Measurements from ENCODE around the gene CACNA1S.

The CACNA1S gene

GRCh38 chr1:201063145-201063544, 49.1 kb downstream of the CACNA1S start:
- no peak for DNase-seq (ENCODE audit: low spot score)

- no peak for DNase-seq (ENCODE audit: low spot score)
Observed at GRCh38 chr1:201062511-201063091, 49.6 kb downstream of the CACNA1S start.

- no peak for DNase-seq (ENCODE audit: low spot score)
Observed at GRCh38 chr1:201061886-201062285, 50.3 kb downstream of the CACNA1S start.

- DNase-seq (ENCODE audit: low spot score): no peak
Observed at GRCh38 chr1:201061049-201061448, 51.2 kb downstream of the CACNA1S start.

- DNase-seq (ENCODE audit: low spot score): no peak
Observed at GRCh38 chr1:201060586-201060985, 51.6 kb downstream of the CACNA1S start.

- no peak for DNase-seq (ENCODE audit: low spot score)
Observed at GRCh38 chr1:201059871-201060555, 52.2 kb downstream of the CACNA1S start.

- no peak for DNase-seq (ENCODE audit: low spot score)
Observed at GRCh38 chr1:201059401-201059800, 52.8 kb downstream of the CACNA1S start.

GRCh38 chr1:201054091-201054543, 58.1 kb downstream of the CACNA1S start:
- DNase-seq (ENCODE audit: low spot score): no peak

GRCh38 chr1:201053155-201053860, 58.9 kb downstream of the CACNA1S start:
- DNase-seq (ENCODE audit: low spot score): peak; percentile 42

GRCh38 chr1:201051399-201051798, 60.8 kb downstream of the CACNA1S start:
- no peak for DNase-seq (ENCODE audit: low spot score)

- DNase-seq (ENCODE audit: low spot score): no peak
Observed at GRCh38 chr1:201050515-201051277, 61.5 kb downstream of the CACNA1S start.

GRCh38 chr1:201049248-201049831, 62.9 kb downstream of the CACNA1S start:
- no peak for DNase-seq (ENCODE audit: low spot score)

GRCh38 chr1:201048521-201048920, 63.7 kb downstream of the CACNA1S start:
- DNase-seq (ENCODE audit: low spot score): no peak

- DNase-seq (ENCODE audit: low spot score): no peak
Observed at GRCh38 chr1:201044119-201044518, 68.1 kb downstream of the CACNA1S start.

GRCh38 chr1:201042779-201043461, 69.3 kb downstream of the CACNA1S start:
- DNase-seq (ENCODE audit: low spot score): peak; percentile 57

GRCh38 chr1:201041011-201041410, 71.2 kb downstream of the CACNA1S start:
- DNase-seq (ENCODE audit: low spot score): no peak

- no peak for DNase-seq (ENCODE audit: low spot score)
Observed at GRCh38 chr1:201039876-201040275, 72.3 kb downstream of the CACNA1S start.

GRCh38 chr1:201039418-201039817, 72.8 kb downstream of the CACNA1S start:
- no peak for DNase-seq (ENCODE audit: low spot score)

GRCh38 chr1:201038186-201038876, 73.9 kb downstream of the CACNA1S start:
- DNase-seq (ENCODE audit: low spot score): no peak

GRCh38 chr1:201036188-201036842, 75.9 kb downstream of the CACNA1S start:
- no peak for DNase-seq (ENCODE audit: low spot score)
